ENCODE measurements around the gene TEKT3. TPM values are rescaled to one million over a fixed set of nuclear protein-coding genes. Genes with fewer than 3 reads are reported as not detected.

TEKT3 gene
- not detected for total RNA-seq

DNA sequence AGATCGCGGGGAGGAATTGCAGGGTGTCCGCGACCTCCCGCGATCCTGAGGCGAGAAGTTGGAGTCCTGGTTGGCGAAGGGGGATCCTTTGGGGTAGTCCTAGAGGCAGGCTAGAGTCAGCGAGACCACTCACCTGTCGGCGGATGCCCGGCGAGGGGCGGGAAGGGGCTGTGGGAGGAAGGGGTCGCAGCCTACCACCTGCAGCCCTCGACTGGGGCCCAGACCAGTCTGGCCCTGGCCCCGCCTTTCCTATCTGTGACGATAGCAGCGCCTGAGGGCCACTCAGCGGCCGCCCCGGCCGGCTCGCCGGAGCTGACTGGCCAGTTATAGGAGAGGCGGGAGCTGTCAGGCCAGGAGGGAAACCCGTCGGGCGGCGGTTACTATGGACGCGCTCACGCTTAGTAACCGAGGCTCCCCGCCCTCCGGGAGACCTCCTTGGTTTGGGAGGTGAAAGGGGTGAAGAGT is at the start of gene TEKT3:
TEKT3 (minus strand) TSS at position 213 of the 465 bp plus-strand sequence. CDS start 10,012 bp downstream, outside the sequence.
- H3K27ac ChIP-seq = no peak within 1 kb of the TSS
- peaks cover 0 to 14% of the 10 kb centered on the region in 2 donors for H3K4me1 ChIP-seq
- TF ChIP-seq, protein P1, sequence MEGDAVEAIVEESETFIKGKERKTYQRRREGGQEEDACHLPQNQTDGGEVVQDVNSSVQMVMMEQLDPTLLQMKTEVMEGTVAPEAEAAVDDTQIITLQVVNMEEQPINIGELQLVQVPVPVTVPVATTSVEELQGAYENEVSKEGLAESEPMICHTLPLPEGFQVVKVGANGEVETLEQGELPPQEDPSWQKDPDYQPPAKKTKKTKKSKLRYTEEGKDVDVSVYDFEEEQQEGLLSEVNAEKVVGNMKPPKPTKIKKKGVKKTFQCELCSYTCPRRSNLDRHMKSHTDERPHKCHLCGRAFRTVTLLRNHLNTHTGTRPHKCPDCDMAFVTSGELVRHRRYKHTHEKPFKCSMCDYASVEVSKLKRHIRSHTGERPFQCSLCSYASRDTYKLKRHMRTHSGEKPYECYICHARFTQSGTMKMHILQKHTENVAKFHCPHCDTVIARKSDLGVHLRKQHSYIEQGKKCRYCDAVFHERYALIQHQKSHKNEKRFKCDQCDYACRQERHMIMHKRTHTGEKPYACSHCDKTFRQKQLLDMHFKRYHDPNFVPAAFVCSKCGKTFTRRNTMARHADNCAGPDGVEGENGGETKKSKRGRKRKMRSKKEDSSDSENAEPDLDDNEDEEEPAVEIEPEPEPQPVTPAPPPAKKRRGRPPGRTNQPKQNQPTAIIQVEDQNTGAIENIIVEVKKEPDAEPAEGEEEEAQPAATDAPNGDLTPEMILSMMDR (IDR thresholded peaks at IDR 0.05) = no peak
- no peaks in the 10 kb centered on the region for H3K9me3 ChIP-seq
- peak; percentile 91 for DNase-seq (ENCODE audit: low spot score)
- peak within 1 kb of the TSS; percentile 48 to 57 for H3K4me3 ChIP-seq
- no peaks in the 10 kb centered on the region for H3K27me3 ChIP-seq
- no peaks in the 10 kb centered on the region for H3K36me3 ChIP-seq

DNA sequence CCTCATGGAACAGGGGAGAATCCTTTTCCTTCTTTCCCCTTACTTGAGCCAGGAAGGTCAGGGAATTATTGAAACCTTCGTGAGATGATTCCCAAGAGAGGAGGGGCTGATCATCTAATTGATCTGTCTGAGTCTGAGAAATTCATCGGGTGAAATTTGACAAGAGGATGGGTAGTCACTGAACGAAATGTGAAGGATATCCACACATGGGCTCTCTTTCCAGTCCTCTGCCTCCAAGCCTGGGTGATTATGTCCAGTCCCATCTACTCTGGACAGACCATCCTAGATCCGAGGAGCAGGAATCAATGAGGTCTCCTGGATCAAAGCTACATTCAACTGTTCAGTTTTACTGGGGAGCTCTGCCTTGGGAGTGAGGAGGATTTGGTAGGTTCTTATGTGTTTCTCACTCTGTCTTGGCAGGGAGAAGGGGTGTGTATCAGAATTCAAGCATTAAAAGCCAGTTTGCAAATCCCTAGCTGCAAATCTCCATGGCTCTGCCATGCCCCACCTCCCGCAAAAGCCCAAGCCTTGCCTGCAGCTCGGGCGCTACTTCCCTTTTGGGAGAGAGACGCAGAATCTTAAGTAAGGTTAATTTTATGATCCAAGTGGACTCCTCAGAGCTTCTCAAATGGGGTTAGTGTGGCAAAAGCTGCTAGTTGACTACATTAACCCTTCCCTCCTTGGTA is 47.1 kb upstream of the TEKT3 start:
- TF ChIP-seq, protein P1 (IDR thresholded peaks at IDR 0.05) = no peak
- DNase-seq (ENCODE audit: low spot score) = peak; percentile 58
- Histone ChIP-seq H3K4me1 (peaks cover 0 to 2% of the 10 kb centered on the region in 2 donors), H3K27me3 (no peaks in the 10 kb centered on the region), H3K4me3 (no peak overlapping the region), H3K36me3 (no peaks in the 10 kb centered on the region), H3K9me3 (no peaks in the 10 kb centered on the region), H3K27ac (peak overlapping the region in 1 of 2 donors; percentile 2)

DNA sequence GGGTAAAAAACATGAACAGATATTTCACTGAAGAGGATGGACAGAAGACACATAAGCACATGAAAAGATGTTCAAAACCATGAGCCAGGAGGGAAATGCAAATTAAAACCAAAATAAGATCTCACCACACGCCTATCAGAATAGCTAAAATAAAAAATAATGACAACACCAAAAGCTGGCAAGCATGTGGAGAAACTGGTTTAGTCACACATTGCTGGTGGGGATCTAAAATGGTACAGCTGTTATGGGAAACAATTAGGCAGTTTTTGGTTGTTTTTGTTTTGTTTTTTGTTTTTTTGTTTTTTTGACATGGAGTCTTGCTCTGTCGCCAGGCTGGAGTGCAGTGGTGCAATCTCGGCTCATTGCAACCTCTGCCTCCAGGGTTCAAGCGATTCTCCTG is 44.7 kb upstream of the TEKT3 start:
- Histone ChIP-seq H3K36me3 (no peaks in the 10 kb centered on the region), H3K9me3 (no peaks in the 10 kb centered on the region), H3K4me3 (no peak overlapping the region), H3K27ac (no peak overlapping the region), H3K4me1 (peaks cover 0 to 5% of the 10 kb centered on the region in 2 donors), H3K27me3 (no peaks in the 10 kb centered on the region)
- DNase-seq (ENCODE audit: low spot score) = peak; percentile 7
- TF ChIP-seq, protein P1 (IDR thresholded peaks at IDR 0.05) = no peak

DNA sequence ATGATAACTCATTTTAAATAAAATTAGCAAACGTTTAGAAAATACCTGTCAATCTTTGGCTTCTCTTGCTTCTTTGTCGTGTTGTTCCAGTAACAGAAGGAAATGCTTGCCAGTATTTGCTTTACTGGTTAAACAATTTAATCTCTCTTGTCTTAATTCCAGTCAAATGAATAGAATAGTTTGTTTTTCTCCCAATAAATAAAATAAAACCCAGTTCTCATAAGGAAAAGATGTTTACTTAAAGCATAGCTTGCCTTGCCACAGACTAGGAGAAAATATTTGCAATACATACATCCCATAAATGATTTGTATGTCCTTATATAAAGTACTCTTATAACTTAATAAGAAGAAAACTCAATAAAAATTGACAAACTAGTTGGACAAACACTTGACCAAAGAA is 43.9 kb upstream of the TEKT3 start:
- peaks cover 0 to 5% of the 10 kb centered on the region in 2 donors for H3K4me1 ChIP-seq
- TF ChIP-seq, protein P1 (IDR thresholded peaks at IDR 0.05) = no peak
- H3K27ac ChIP-seq = no peak overlapping the region
- H3K27me3 ChIP-seq = no peaks in the 10 kb centered on the region
- no peaks in the 10 kb centered on the region for H3K9me3 ChIP-seq
- no peak for DNase-seq (ENCODE audit: low spot score)
- H3K36me3 ChIP-seq = no peaks in the 10 kb centered on the region
- H3K4me3 ChIP-seq = no peak overlapping the region

DNA sequence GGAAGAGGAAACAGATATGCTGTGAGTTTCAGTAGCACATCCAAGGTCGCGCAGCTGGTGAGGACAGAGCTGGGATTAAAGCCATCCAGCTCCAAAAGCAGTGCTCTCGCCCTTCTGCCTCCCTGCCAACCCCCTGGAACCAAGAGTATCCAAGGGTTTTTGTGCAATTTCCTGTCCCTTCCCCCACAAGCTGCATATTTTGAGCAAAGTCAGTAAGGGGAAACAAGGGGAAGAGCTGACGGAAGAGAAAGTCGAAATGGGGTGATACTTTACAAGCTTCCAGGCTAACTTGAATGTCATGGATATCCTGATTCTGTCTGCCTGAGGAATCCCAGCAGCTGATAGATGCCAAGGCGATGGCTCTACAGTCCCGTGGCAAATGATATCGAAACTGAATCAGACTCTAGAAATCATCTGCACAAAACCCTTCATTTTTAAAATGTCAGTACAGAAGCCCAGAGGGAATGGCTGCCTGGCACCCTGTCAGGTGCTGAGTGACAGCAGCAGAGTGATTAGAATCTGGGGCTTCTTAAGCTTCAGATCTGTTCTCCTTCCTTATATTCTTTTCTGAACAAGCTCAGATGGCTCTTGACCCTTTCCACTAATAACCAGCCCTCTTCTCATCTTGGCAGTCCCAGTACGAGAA is 42.9 kb upstream of the TEKT3 start:
- Histone ChIP-seq H3K4me1 (peaks cover 0 to 5% of the 10 kb centered on the region in 2 donors), H3K27me3 (no peaks in the 10 kb centered on the region), H3K27ac (peak overlapping the region; percentile 61 to 68), H3K36me3 (no peaks in the 10 kb centered on the region), H3K4me3 (peak overlapping the region in 1 of 2 donors; percentile 35), H3K9me3 (no peaks in the 10 kb centered on the region)
- TF ChIP-seq, protein P1 (IDR thresholded peaks at IDR 0.05) = no peak
- peak; percentile 82 for DNase-seq (ENCODE audit: low spot score)
